Stimulated activated CD4-positive, alpha-beta T cell treated with anti-CD3 and anti-CD28 coated beads, Interleukin-1b, Interleukin-23, amount 100 ng/mL, for 4 hours (primary cell): ENCODE results near the gene NFKBIA.
"Not testable (repeated sequence)": the region's sequence is repeated elsewhere in the genome, so short reads cannot be mapped to it uniquely, and the experiment has no call there.

Source experiments
- DNase-seq, 2 donors: peaks; one replicate each; pipeline ENCODE4 v3.0.0-alpha.2; 2020; ENCODE audit warnings: low read depth in 2 of 2

NFKBIA gene

GRCh38 chr14:35390577-35391387 lies 13.8 kb downstream of the NFKBIA start:
- no peak for DNase-seq

GRCh38 chr14:35389315-35389667 lies 15.3 kb downstream of the NFKBIA start:
- no peak for DNase-seq

- DNase-seq, result no peak
Measured at GRCh38 chr14:35388656-35389314, 15.8 kb downstream of the NFKBIA start.

GRCh38 chr14:35387713-35388579 lies 16.6 kb downstream of the NFKBIA start:
- no peak for DNase-seq

GRCh38 chr14:35387219-35387618 lies 17.3 kb downstream of the NFKBIA start:
- no peak for DNase-seq

GRCh38 chr14:35386673-35387125 lies 17.9 kb downstream of the NFKBIA start:
- DNase-seq, result no peak

GRCh38 chr14:35385042-35385839 lies 19.3 kb downstream of the NFKBIA start:
- no peak for DNase-seq

- no peak for DNase-seq
Measured at GRCh38 chr14:35384455-35385041, 20.0 kb downstream of the NFKBIA start.

- DNase-seq, result no peak
Measured at GRCh38 chr14:35383569-35384454, 20.7 kb downstream of the NFKBIA start.

GRCh38 chr14:35380794-35381193 lies 23.8 kb downstream of the NFKBIA start:
- no peak for DNase-seq

GRCh38 chr14:35379234-35379933 lies 25.2 kb downstream of the NFKBIA start:
- not testable (repeated sequence) for DNase-seq

GRCh38 chr14:35378425-35379233 lies 25.9 kb downstream of the NFKBIA start:
- DNase-seq, result no peak

- no peak for DNase-seq
Measured at GRCh38 chr14:35375558-35376025, 29.0 kb downstream of the NFKBIA start.

- no peak for DNase-seq
Measured at GRCh38 chr14:35374263-35374712, 30.3 kb downstream of the NFKBIA start.

GRCh38 chr14:35373208-35373607 lies 31.3 kb downstream of the NFKBIA start:
- DNase-seq, result not testable (repeated sequence)

GRCh38 chr14:35370969-35371368 lies 33.6 kb downstream of the NFKBIA start:
- no peak for DNase-seq

GRCh38 chr14:35369701-35370191 lies 34.8 kb downstream of the NFKBIA start:
- DNase-seq, result no peak
